Measurements from ENCODE around the gene CHIA. TPM values are rescaled to one million over a fixed set of nuclear protein-coding genes. Genes with fewer than 3 reads are reported as not detected.

The CHIA gene
- total and polyA plus RNA-seq, 2 of the 4 experiments (the other 2 are of a cell fraction), result not detected

DNA sequence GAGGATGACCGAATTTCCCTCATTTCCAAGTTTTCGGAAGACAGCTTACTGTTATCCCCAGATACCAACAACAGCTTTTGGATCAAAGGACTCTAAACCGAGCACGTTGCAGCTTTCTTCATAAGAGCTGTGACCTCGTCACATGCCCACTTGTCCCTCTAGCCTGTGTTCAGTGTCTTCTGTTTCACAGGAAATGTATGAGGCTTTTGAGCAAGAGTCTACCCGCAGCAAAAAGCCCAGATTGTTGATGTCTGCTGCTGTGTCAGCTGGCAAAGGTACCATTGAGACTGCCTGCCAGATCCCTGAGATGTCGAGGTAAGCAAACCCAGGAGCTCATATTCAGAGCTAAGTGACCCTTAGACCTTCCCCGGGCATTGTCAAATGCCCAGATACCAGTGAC is 39.1 kb upstream of the CHIA start:
- no peak overlapping the region for H3K56ac ChIP-seq (ENCODE audit: extremely low read depth, insufficient read depth, low read length)
- no peak for DNase-seq
- dilution Hi-C loops (cut with HindIII; ENCODE audit: low sequenced_read_pairs, unreplicated experiment) (no loop called here), in situ Hi-C loops (cut with MboI; ENCODE audit: low sequenced_read_pairs) (no loop called here), intact Hi-C loops (cut with micrococcal nuclease) (loop anchor here (10.0 kb wide), 1 partner anchor 773 kb away; no protein-coding TSS in a partner anchor)
- ChIA-PET POLR2A (ENCODE audit: unreplicated experiment) (no interaction called here), CTCF (no interaction called here)
- no peak for ATAC-seq (ENCODE audit: low read depth)
- BruUV-seq (replicated peaks), result no TSS peak
- H4K20me1 ChIP-seq (ENCODE audit: insufficient read depth, low read length), result no peaks in the 10 kb centered on the region
- no peak overlapping the region for H3K4ac ChIP-seq (ENCODE audit: low read depth, low read length)
- no peak overlapping the region for H2AFZ ChIP-seq (replicated peaks; ENCODE audit: low read length, poor library complexity)
- H3K4me3 ChIP-seq (ENCODE audit: insufficient read depth, low read depth, low read length), result no peak overlapping the region
- H2AK5ac ChIP-seq (ENCODE audit: low read depth, low read length), result no peak overlapping the region
- no peak overlapping the region for H2BK15ac ChIP-seq (ENCODE audit: low read depth, low read length)
- H3K9ac ChIP-seq (ENCODE audit: low read depth, low read length), result no peak overlapping the region
- no peak overlapping the region for H2BK20ac ChIP-seq (ENCODE audit: low read depth, low read length)
- 53% methylated on average over 3 of the region's 8 CpGs; no CpG with 5 or more reads in 1 of the 2 experiments for WGBS, 2 experiments (ENCODE audit: extremely low coverage in 2 of 2, insufficient read length in 1 of 2)
- no peaks in the 10 kb centered on the region for H3K9me3 ChIP-seq (ENCODE audit: control insufficient read depth, insufficient read depth, low read length)
- H3K9me1 ChIP-seq (ENCODE audit: insufficient read depth, low read length), result no peaks in the 10 kb centered on the region
- H3K36me3 ChIP-seq (ENCODE audit: control insufficient read depth, insufficient read depth, low read length), result no peaks in the 10 kb centered on the region
- no peak overlapping the region for H4K8ac ChIP-seq (ENCODE audit: low read depth in 2 of 2, low read length in 2 of 2)
- no peak overlapping the region for H3K4me2 ChIP-seq (ENCODE audit: low read depth, low read length)
- peaks cover 20% of the 10 kb centered on the region for H3K27me3 ChIP-seq (ENCODE audit: control insufficient read depth, insufficient read depth, low read length)
- H4K5ac ChIP-seq (ENCODE audit: low read depth, low read length), result no peak overlapping the region
- no peak overlapping the region for H2BK5ac ChIP-seq (ENCODE audit: low read depth, low read length, poor library complexity, severe bottlenecking)
- no peaks in the 10 kb centered on the region for H3K79me1 ChIP-seq (ENCODE audit: low read depth in 1 of 2, low read length in 2 of 2)
- H3K27ac ChIP-seq (ENCODE audit: insufficient read depth, low read length), result no peak overlapping the region
- H3K23ac ChIP-seq (ENCODE audit: low read depth, low read length), result no peak overlapping the region
- H3K14ac ChIP-seq (replicated peaks; ENCODE audit: low read depth, low read length), result no peak overlapping the region
- no peak overlapping the region for H4K91ac ChIP-seq (ENCODE audit: insufficient read depth, low read depth, low read length)
- no peak overlapping the region for H2BK120ac ChIP-seq (ENCODE audit: low read depth, low read length)
- H2AK9ac ChIP-seq (replicated peaks; ENCODE audit: low read depth, low read length, poor library complexity), result no peak overlapping the region
- TF ChIP-seq, protein P1, sequence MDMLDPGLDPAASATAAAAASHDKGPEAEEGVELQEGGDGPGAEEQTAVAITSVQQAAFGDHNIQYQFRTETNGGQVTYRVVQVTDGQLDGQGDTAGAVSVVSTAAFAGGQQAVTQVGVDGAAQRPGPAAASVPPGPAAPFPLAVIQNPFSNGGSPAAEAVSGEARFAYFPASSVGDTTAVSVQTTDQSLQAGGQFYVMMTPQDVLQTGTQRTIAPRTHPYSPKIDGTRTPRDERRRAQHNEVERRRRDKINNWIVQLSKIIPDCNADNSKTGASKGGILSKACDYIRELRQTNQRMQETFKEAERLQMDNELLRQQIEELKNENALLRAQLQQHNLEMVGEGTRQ (IDR thresholded peaks at IDR 0.05; ENCODE audit: low read depth, low read length), result no peak
- TF ChIP-seq MAZ (IDR thresholded peaks at IDR 0.05; ENCODE audit: borderline replicate concordance, low read depth, low read length) (no peak), MAFK (IDR thresholded peaks at IDR 0.05; ENCODE audit: low read depth, low read length) (no peak), CTCF (conservative IDR thresholded peaks at IDR 0.05; ENCODE audit: low read depth, low read length) (no peak), CEBPB (IDR thresholded peaks at IDR 0.05; ENCODE audit: low read depth, low read length) (no peak), RAD21 (IDR thresholded peaks at IDR 0.05; ENCODE audit: low read length) (no peak), MXI1 (IDR thresholded peaks at IDR 0.05; ENCODE audit: borderline replicate concordance, low read depth, low read length) (no peak), BHLHE40 (IDR thresholded peaks at IDR 0.05; ENCODE audit: low read depth, low read length) (no peak), SMC3 (IDR thresholded peaks at IDR 0.05; ENCODE audit: low read depth, low read length) (no peak), RFX5 (IDR thresholded peaks at IDR 0.05; ENCODE audit: low read depth, low read length) (no peak), RCOR1 (IDR thresholded peaks at IDR 0.05; ENCODE audit: insufficient replicate concordance, low read length) (no peak), CHD1 (IDR thresholded peaks at IDR 0.05; ENCODE audit: low read depth, low read length) (no peak), NFE2L2 (IDR thresholded peaks at IDR 0.05; ENCODE audit: low read depth, low read length) (no peak), POLR2A (IDR thresholded peaks at IDR 0.05; ENCODE audit: low read depth, low read length) (no peak), FOS (IDR thresholded peaks at IDR 0.05; ENCODE audit: low read depth, low read length) (no peak)
- TF ChIP-seq, protein P2, sequence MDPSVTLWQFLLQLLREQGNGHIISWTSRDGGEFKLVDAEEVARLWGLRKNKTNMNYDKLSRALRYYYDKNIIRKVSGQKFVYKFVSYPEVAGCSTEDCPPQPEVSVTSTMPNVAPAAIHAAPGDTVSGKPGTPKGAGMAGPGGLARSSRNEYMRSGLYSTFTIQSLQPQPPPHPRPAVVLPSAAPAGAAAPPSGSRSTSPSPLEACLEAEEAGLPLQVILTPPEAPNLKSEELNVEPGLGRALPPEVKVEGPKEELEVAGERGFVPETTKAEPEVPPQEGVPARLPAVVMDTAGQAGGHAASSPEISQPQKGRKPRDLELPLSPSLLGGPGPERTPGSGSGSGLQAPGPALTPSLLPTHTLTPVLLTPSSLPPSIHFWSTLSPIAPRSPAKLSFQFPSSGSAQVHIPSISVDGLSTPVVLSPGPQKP (IDR thresholded peaks at IDR 0.05; ENCODE audit: borderline replicate concordance, low read depth, low read length), result no peak
- no peak overlapping the region for H3K18ac ChIP-seq (ENCODE audit: low read depth, low read length)
- H3K4me1 ChIP-seq (ENCODE audit: control insufficient read depth, insufficient read depth, low read length), result no peaks in the 10 kb centered on the region
